H1 (cell line): ENCODE results near the gene SLC35F6. TPM values are rescaled to one million over a fixed set of nuclear protein-coding genes. Genes with fewer than 3 reads are reported as not detected.

Source experiments
- CTCF ChIA-PET: fragments of 300-600 bp; sonication (Branson Sonifier 250); formaldehyde crosslinking; loops from one replicate; lab custom pipeline; 2021; ENCODE audit not compliant: partially characterized antibody; lab: Charles Lee
- POLR2A ChIA-PET: fragments of 300-600 bp; sonication (Branson Sonifier 250); formaldehyde crosslinking; loops from one replicate; lab custom pipeline; 2021; ENCODE audit warnings: inconsistent platforms; ENCODE audit not compliant: partially characterized antibody; lab: Charles Lee
- DNase-seq, 2 experiments: peaks; one replicate each; pipeline versions ENCODE4 v3.0.0 to v3.0.0-alpha.2; 2010 to 2022; ENCODE audit warnings: low spot score in 2 of 2, low read depth in 1 of 2, mixed read lengths in 1 of 2
- FAIRE-seq: peaks from 2 replicates; lab custom pipeline; 2011; peaks lifted over from hg19 to GRCh38; lab: Jason Lieb, UNC
- H2AFZ ChIP-seq: 2 replicates; pipeline ENCODE4 v1.8.1; 2012; ENCODE audit warnings: low read length, inconsistent platforms
- H2AK5ac ChIP-seq: 2 replicates; pipeline ENCODE4 v1.6.1; 2013; ENCODE audit warnings: low read depth, low read length
- H2BK120ac ChIP-seq: replicated peaks from 2 replicates; pipeline ENCODE3; 2013; ENCODE audit warnings: low read depth, low read length, inconsistent platforms
- H2BK12ac ChIP-seq: 2 replicates; pipeline ENCODE4 v1.6.1; 2013; ENCODE audit warnings: low read depth, low read length
- H2BK15ac ChIP-seq: 2 replicates; pipeline ENCODE4 v1.6.1; 2013; ENCODE audit warnings: low read length
- H2BK20ac ChIP-seq: 2 replicates; pipeline ENCODE4 v1.6.1; 2013; ENCODE audit warnings: low read length
- H2BK5ac ChIP-seq: 2 replicates; pipeline ENCODE4 v1.6.1; 2013; ENCODE audit warnings: low read depth, low read length
- H3K14ac ChIP-seq: 2 replicates; pipeline ENCODE4 v1.6.1; 2013; ENCODE audit warnings: inconsistent platforms; ENCODE audit not compliant: insufficient read length
- H3K18ac ChIP-seq: 2 replicates; pipeline ENCODE4 v1.6.1; 2013; ENCODE audit warnings: low read length; ENCODE audit errors: extremely low read depth
- H3K23ac ChIP-seq: 2 replicates; pipeline ENCODE4 v1.6.1; 2013; ENCODE audit warnings: inconsistent platforms; ENCODE audit not compliant: insufficient read length
- H3K23me2 ChIP-seq: 2 replicates; pipeline ENCODE4 v1.6.1; 2013; ENCODE audit warnings: low read depth, low read length
- H3K27ac ChIP-seq: 2 replicates; pipeline ENCODE4 v1.6.1; 2011; ENCODE audit warnings: low read depth, low read length, inconsistent platforms
- H3K27me3 ChIP-seq, 4 experiments: replicated peaks in 1 of 4; 1 replicate in 1 of 4; 2 replicates in 3 of 4; pipeline versions ENCODE4 v1.6.1 to v1.8.1; 2011 to 2013; ENCODE audit warnings: low read length in 3 of 4, mild to moderate bottlenecking in 3 of 4, inconsistent platforms in 2 of 4, mixed read lengths in 2 of 4, moderate library complexity in 1 of 4; ENCODE audit not compliant: control insufficient read depth in 3 of 4, insufficient read depth in 3 of 4; ENCODE audit errors: extremely low read depth in 1 of 4
- H3K36me3 ChIP-seq, 4 experiments: 2 replicates each; pipeline versions ENCODE4 v1.6.1 to v1.8.1; 2011 to 2013; ENCODE audit warnings: mild to moderate bottlenecking in 4 of 4, low read length in 3 of 4, moderate library complexity in 2 of 4, control low read depth in 1 of 4, inconsistent platforms in 1 of 4; ENCODE audit not compliant: insufficient read depth in 4 of 4, control insufficient read depth in 2 of 4
- H3K4ac ChIP-seq: replicated peaks from 2 replicates; pipeline ENCODE3; 2013; ENCODE audit warnings: low read length, low read depth, mixed read lengths, inconsistent platforms; ENCODE audit not compliant: insufficient read length
- H3K4me1 ChIP-seq, 4 experiments: replicated peaks in 1 of 4; 1 replicate in 1 of 4; 2 replicates in 3 of 4; pipeline versions ENCODE4 v1.6.1 to v1.8.1; 2011 to 2013; ENCODE audit warnings: low read length in 3 of 4, inconsistent platforms in 2 of 4, mixed read lengths in 1 of 4; ENCODE audit not compliant: insufficient read depth in 4 of 4, control insufficient read depth in 3 of 4
- H3K4me2 ChIP-seq, 2 experiments: 2 replicates each; pipeline versions ENCODE4 v1.6.1 to v1.8.1; 2011 to 2013; ENCODE audit warnings: low read depth in 2 of 2, low read length in 2 of 2, control low read depth in 1 of 2, inconsistent platforms in 1 of 2, mild to moderate bottlenecking in 1 of 2; ENCODE audit not compliant: insufficient read depth in 1 of 2
- H3K4me3 ChIP-seq, 4 experiments: fragments of 200-600, 300-600 bp in 1 of 4; sonication (generic), shearing (Covaris generic), sonication (Bioruptor Twin) in 1 of 4; 2 replicates each; pipeline versions ENCODE4 v1.5.1 to v1.8.1; 2011 to 2016; ENCODE audit warnings: low read length in 4 of 4, low read depth in 3 of 4, control low read depth in 2 of 4, inconsistent platforms in 2 of 4, mild to moderate bottlenecking in 2 of 4, mixed read lengths in 1 of 4, moderate library complexity in 1 of 4; ENCODE audit not compliant: insufficient read depth in 2 of 4; ENCODE audit errors: extremely low read depth in 1 of 4
- H3K56ac ChIP-seq: replicated peaks from 2 replicates; pipeline ENCODE3; 2013; ENCODE audit warnings: low read depth, mild to moderate bottlenecking, mixed read lengths, low read length, inconsistent platforms; ENCODE audit not compliant: insufficient read length
- H3K79me1 ChIP-seq: 2 replicates; pipeline ENCODE4 v1.6.1; 2013; ENCODE audit warnings: low read depth, low read length, control low read depth
- H3K79me2 ChIP-seq, 2 experiments: 2 replicates each; pipeline versions ENCODE4 v1.6.1 to v1.8.1; 2012 to 2013; ENCODE audit warnings: low read length in 2 of 2, mild to moderate bottlenecking in 2 of 2, inconsistent platforms in 1 of 2; ENCODE audit not compliant: insufficient read depth in 2 of 2, control insufficient read depth in 1 of 2
- H3K9ac ChIP-seq, 4 experiments: replicated peaks in 1 of 4; 1 replicate in 1 of 4; 2 replicates in 3 of 4; pipeline versions ENCODE4 v1.6.1 to v1.8.1; 2011 to 2013; ENCODE audit warnings: low read depth in 3 of 4, low read length in 3 of 4, control low read depth in 2 of 4, mild to moderate bottlenecking in 2 of 4, moderate library complexity in 2 of 4, inconsistent platforms in 1 of 4; ENCODE audit errors: extremely low read depth in 1 of 4
- H3K9me3 ChIP-seq, 2 experiments: 2 replicates each; pipeline versions ENCODE4 v1.6.1 to v1.8.1; 2012 to 2013; ENCODE audit warnings: mild to moderate bottlenecking in 2 of 2, moderate library complexity in 2 of 2, control low read depth in 1 of 2, inconsistent platforms in 1 of 2, low read depth in 1 of 2, low read length in 1 of 2, mixed read lengths in 1 of 2; ENCODE audit not compliant: insufficient read depth in 2 of 2
- H4K20me1 ChIP-seq, 2 experiments: replicated peaks in 1 of 2; 2 replicates each; pipeline versions ENCODE3 to v1.8.1; 2011 to 2013; ENCODE audit warnings: inconsistent platforms in 2 of 2, low read length in 2 of 2, mild to moderate bottlenecking in 1 of 2; ENCODE audit not compliant: insufficient read depth in 2 of 2, control insufficient read depth in 1 of 2
- H4K5ac ChIP-seq: 2 replicates; pipeline ENCODE4 v1.6.1; 2013; ENCODE audit warnings: low read length, low read depth, mixed read lengths, inconsistent platforms; ENCODE audit not compliant: insufficient read length
- H4K8ac ChIP-seq: 2 replicates; pipeline ENCODE4 v1.8.0; 2013; ENCODE audit warnings: mild to moderate bottlenecking, moderate library complexity, low read length, inconsistent platforms; ENCODE audit not compliant: insufficient read depth; ENCODE audit errors: extremely low read depth
- H4K91ac ChIP-seq: replicated peaks from 2 replicates; pipeline ENCODE3; 2013; ENCODE audit warnings: low read length, mixed read lengths, inconsistent platforms; ENCODE audit not compliant: insufficient read length
- CREB1 ChIP-seq: IDR thresholded peaks from 2 replicates; pipeline ENCODE4 v1.6.1; 2012; ENCODE audit warnings: inconsistent platforms
- POLR2AphosphoS5 ChIP-seq: IDR thresholded peaks from 2 replicates; pipeline ENCODE4 v1.6.1; 2011; ENCODE audit warnings: low read depth, low read length
- SAP30 ChIP-seq: fragments of 300-600 bp; sonication (generic); IDR thresholded peaks from 2 replicates; pipeline ENCODE4 v1.7.1; 2012; ENCODE audit warnings: low read length, moderate library complexity, mild to moderate bottlenecking, inconsistent platforms; ENCODE audit not compliant: insufficient read depth, insufficient replicate concordance
- SRF ChIP-seq: IDR thresholded peaks from 2 replicates; pipeline ENCODE4 v1.6.1; 2011; ENCODE audit warnings: mild to moderate bottlenecking, low read depth, low read length, moderate library complexity
- WGBS, 2 experiments: shearing (Covaris generic) in 1 of 2; methylation state at CpG; one replicate each; pipeline versions ENCODE4 v1.1.6 to v1.1.7; 2013 to 2015; ENCODE audit warnings: low lambda C conversion rate in 2 of 2, mixed read lengths in 2 of 2, inconsistent platforms in 1 of 2, low coverage in 1 of 2, missing lambda C conversion rate in 1 of 2; ENCODE audit not compliant: insufficient replicate concordance in 2 of 2, insufficient coverage in 1 of 2, insufficient read length in 1 of 2; ENCODE audit errors: extremely low coverage in 1 of 2, missing lambda C conversion rate in 1 of 2; 5-methylcytosine and 5-hydroxymethylcytosine counted together
- polyA plus RNA-seq, 7 experiments: library from polyadenylated mRNA; depleted of rRNA in 3 of 7; stranded (reverse) in 5 of 7; unstranded in 2 of 7; fragments of >200 nt in 5 of 7; fragments of 200-250 nt in 2 of 7; gene quantifications; 1 replicate in 5 of 7; 2 replicates in 1 of 7; 4 replicates in 1 of 7; pipeline versions ENCODE4 v1.2.1 to v1.2.3, GENCODE V29; 2011 to 2013; ENCODE audit warnings: missing spikeins in 2 of 7, mixed read lengths in 2 of 7
- total RNA-seq: library from RNA; stranded (reverse); fragmentation: NEBNext Ultra II Directional; extraction: Animal tissue kit (Norgen Biotek cat#: 25700); gene quantifications from 2 replicates; pipeline ENCODE4 v1.2.1, GENCODE V29; 2021
- TF ChIP-seq, protein P1 (sequence below): IDR thresholded peaks from 2 replicates; pipeline ENCODE4 v1.6.1; 2012; ENCODE audit warnings: low read length, inconsistent platforms

SLC35F6 gene
- total and polyA plus RNA-seq, 2 of the 8 experiments (the other 6 are each of a cell fraction or from before 2014, with no cell fraction given) = 11.2 to 13.5 TPM

DNA sequence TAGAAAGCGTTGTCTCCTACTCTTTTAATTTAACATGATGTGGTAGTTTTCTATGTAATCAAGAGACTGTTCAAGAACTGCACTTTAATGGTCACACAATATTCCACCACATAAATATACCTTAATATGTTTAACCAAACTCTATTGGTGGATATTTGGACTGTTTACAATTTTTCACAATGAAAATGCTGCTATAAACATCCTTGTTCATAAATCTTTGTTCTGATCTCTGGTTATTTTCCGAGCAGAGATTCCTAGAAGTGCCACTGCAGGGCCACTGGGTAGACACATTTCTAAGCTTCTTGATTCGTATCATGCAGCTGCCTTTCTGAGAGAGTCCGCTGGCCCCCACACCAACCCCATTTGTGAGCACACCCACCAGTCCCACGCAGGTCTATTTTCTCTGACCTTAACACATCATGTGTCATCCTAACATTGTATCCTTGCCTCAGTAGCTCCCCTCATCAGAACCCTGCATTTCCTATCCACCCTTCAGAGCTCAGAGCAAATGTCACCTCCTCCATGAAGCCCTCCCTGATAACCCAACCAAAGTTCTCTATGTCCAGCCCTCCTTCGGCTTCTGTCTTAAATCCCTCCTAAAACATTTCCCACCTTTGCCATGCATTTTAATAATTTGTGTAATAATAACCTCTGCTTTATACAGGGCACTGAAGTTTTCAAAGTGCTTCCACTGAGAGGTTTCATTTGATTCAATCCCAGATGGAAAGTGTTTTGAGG, 45.0 kb upstream of the SLC35F6 start:
- no peak overlapping the region for H3K4ac ChIP-seq
- H2AK5ac ChIP-seq = no peak overlapping the region
- H3K9me3 ChIP-seq = no peaks in the 10 kb centered on the region
- H4K5ac ChIP-seq = no peak overlapping the region
- H2BK20ac ChIP-seq = no peak overlapping the region
- no peaks in the 10 kb centered on the region for H3K79me2 ChIP-seq
- no peak overlapping the region for H3K18ac ChIP-seq
- H3K79me1 ChIP-seq = no peaks in the 10 kb centered on the region
- FAIRE-seq = no peak
- H3K4me2 ChIP-seq = no peak overlapping the region
- H2BK120ac ChIP-seq = no peak overlapping the region
- DNase-seq = no peak
- CTCF ChIA-PET = interaction anchor here (0.5 to 2.7 kb wide), 8 partner anchors 8 to 249 kb away, joined by 3 to 11 read pairs (median 4); no protein-coding TSS in a partner anchor
- POLR2A ChIA-PET = no interaction called here
- H2BK15ac ChIP-seq = no peak overlapping the region
- H2BK12ac ChIP-seq = no peak overlapping the region
- H3K36me3 ChIP-seq = no peaks in the 10 kb centered on the region
- no peak overlapping the region for H3K23ac ChIP-seq
- H3K56ac ChIP-seq = no peak overlapping the region
- H3K27me3 ChIP-seq = no peaks in the 10 kb centered on the region
- H4K20me1 ChIP-seq = no peaks in the 10 kb centered on the region
- H4K91ac ChIP-seq = no peak overlapping the region
- no peak overlapping the region for H2BK5ac ChIP-seq
- 88% methylated on average over 6 of the region's 6 CpGs; no CpG with 5 or more reads in 1 of the 2 experiments for WGBS, 2 experiments
- no peak overlapping the region for H3K9ac ChIP-seq
- no peak overlapping the region for H2AFZ ChIP-seq
- no peak overlapping the region for H3K14ac ChIP-seq
- no peak overlapping the region for H3K4me3 ChIP-seq
- H3K4me1 ChIP-seq = peaks cover 0 to 16% (median 10%) of the 10 kb centered on the region in 4 experiments; a peak in 6 of 7 replicates
- no peaks in the 10 kb centered on the region; the same call in 1 of the 2 replicates for H3K23me2 ChIP-seq
- no peak overlapping the region for H4K8ac ChIP-seq
- H3K27ac ChIP-seq = no peak overlapping the region
- TF ChIP-seq POLR2AphosphoS5 (no peak), SRF (no peak), SAP30 (no peak), CREB1 (no peak)
- TF ChIP-seq, protein P1, sequence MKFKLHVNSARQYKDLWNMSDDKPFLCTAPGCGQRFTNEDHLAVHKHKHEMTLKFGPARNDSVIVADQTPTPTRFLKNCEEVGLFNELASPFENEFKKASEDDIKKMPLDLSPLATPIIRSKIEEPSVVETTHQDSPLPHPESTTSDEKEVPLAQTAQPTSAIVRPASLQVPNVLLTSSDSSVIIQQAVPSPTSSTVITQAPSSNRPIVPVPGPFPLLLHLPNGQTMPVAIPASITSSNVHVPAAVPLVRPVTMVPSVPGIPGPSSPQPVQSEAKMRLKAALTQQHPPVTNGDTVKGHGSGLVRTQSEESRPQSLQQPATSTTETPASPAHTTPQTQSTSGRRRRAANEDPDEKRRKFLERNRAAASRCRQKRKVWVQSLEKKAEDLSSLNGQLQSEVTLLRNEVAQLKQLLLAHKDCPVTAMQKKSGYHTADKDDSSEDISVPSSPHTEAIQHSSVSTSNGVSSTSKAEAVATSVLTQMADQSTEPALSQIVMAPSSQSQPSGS = no peak
